ENCODE results near the gene DHPS. TPM values are rescaled to one million over a fixed set of nuclear protein-coding genes. Genes with fewer than 3 reads are reported as not detected.

Gene DHPS
- total and polyA plus RNA-seq, 9 donors, result 63.7 to 147 (median 89.7) TPM

DNA sequence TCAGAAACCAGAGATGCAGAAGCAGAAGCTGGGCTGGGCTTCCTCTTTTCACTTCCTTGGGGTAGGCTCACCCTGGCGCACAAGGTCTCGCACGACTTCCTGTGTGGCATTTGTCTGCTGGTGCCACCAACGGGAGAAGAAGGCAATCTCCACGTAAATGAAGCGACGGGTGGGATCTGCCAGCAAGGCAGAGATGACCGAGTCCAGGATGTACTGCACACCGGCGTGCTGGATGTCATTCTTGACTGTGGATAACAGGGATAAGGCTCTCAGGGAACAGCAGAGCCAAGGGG, 16.5 kb downstream of the DHPS start:
- no peak for DNase-seq

DNA sequence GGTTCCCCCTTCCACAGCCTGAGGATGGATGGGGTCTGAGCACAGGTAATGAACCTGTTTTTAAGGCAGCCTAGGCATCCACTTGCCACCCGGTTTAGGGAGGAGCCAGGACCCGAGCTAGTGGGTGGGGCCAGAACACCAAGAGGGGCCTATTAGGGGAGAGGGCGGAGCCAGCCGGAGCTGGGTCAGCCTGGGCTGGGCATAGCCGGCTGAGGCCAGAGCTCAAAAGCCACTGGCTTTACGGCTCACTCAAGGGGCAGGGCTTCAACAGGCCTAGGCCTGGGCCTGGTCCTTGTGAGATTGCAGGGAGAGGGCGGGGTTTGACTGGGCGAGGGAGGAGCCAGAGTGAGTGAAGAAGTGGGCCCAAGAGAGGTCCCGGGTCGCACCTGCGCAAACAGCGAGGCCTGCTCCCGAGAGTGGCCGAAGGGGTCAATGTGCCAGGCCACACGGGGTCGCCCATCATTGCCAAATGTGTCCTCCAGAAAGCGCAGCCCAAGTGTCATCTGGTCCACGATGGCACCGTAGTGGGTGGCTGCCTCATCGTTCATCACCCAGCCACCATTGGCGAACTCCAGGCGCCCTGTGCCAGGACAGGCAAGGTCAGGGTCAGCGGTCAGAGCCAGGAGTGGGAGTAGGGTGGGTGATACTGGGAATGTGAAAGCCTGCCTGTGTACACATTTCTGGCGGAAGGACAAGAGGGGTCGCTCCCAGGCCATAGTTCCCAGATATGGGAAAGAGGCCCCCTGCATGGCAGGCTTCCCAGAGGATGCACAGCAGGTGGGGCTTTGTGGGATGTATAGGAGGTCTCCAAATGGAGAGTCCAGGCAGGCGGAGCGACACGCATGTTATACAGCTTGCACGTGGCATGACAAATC, 17.0 kb downstream of the DHPS start:
- peaks cover 6% of the 10 kb centered on the region for H3K4me1 ChIP-seq (ENCODE audit: insufficient read depth)
- WGBS, 3 donors, result 75 to 80% (median 79%) methylated on average over 29 of the region's 29 CpGs
- intact Hi-C loops (cut with DNase I), result loop anchor here in 1 of 4 donors (10.0 kb wide), 1 partner anchor 100 kb away; no protein-coding TSS in a partner anchor
- H3K4me3 ChIP-seq, result no peak overlapping the region
- TF ChIP-seq, protein P1, sequence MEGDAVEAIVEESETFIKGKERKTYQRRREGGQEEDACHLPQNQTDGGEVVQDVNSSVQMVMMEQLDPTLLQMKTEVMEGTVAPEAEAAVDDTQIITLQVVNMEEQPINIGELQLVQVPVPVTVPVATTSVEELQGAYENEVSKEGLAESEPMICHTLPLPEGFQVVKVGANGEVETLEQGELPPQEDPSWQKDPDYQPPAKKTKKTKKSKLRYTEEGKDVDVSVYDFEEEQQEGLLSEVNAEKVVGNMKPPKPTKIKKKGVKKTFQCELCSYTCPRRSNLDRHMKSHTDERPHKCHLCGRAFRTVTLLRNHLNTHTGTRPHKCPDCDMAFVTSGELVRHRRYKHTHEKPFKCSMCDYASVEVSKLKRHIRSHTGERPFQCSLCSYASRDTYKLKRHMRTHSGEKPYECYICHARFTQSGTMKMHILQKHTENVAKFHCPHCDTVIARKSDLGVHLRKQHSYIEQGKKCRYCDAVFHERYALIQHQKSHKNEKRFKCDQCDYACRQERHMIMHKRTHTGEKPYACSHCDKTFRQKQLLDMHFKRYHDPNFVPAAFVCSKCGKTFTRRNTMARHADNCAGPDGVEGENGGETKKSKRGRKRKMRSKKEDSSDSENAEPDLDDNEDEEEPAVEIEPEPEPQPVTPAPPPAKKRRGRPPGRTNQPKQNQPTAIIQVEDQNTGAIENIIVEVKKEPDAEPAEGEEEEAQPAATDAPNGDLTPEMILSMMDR (IDR thresholded peaks at IDR 0.05), result no peak
- no peak for TF ChIP-seq POLR2A (IDR thresholded peaks at IDR 0.05)
- TF ChIP-seq EP300 (IDR thresholded peaks at IDR 0.05), result no peak
- H3K9me3 ChIP-seq, result no peaks in the 10 kb centered on the region
- no peak overlapping the region for H3K27ac ChIP-seq
- no peak for DNase-seq
- no peaks in the 10 kb centered on the region for H3K27me3 ChIP-seq
- H3K36me3 ChIP-seq, result no peaks in the 10 kb centered on the region

More for the DNA sequence above, 16.5 kb downstream of the DHPS start:
- Histone ChIP-seq H3K27me3 (no peaks in the 10 kb centered on the region), H3K4me3 (no peak overlapping the region), H3K36me3 (no peaks in the 10 kb centered on the region), H3K27ac (no peak overlapping the region), H3K4me1 (ENCODE audit: insufficient read depth) (peaks cover 8% of the 10 kb centered on the region), H3K9me3 (no peaks in the 10 kb centered on the region)
- intact Hi-C loops (cut with DNase I), result loop anchor here in 1 of 4 donors (10.0 kb wide), 1 partner anchor 100 kb away; no protein-coding TSS in a partner anchor
- no peak for TF ChIP-seq POLR2A (IDR thresholded peaks at IDR 0.05)
- no peak for TF ChIP-seq EP300 (IDR thresholded peaks at IDR 0.05)
- TF ChIP-seq, protein P1 (IDR thresholded peaks at IDR 0.05), result no peak
- WGBS, 3 donors, result 87 to 92% (median 89%) methylated on average over 10 of the region's 10 CpGs

DNA sequence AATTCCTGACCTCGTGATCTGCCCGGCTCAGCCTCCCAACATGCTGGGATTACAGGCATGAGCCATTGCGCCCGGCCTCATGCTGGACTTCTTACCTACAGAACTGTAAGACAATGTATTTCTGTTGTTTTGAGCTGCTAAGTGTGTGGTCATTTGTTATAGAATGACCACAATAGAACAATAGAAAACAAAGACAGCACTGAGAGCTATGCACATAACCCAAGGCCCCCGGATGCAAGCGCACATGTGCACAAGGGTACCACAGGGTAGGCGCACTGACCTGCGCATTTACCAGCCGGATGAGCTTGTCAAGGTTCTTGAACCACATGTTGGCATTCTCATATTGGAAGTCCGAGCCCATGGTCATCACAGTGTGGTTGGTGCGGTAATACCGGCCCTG, 20.7 kb downstream of the DHPS start:
- H3K27ac ChIP-seq, result no peak overlapping the region
- H3K4me1 ChIP-seq (ENCODE audit: insufficient read depth), result peaks cover 3% of the 10 kb centered on the region
- WGBS, 3 donors, result 92 to 94% (median 94%) methylated on average over 12 of the region's 12 CpGs
- no peaks in the 10 kb centered on the region for H3K36me3 ChIP-seq
- no peak for DNase-seq
- no peak overlapping the region for H3K4me3 ChIP-seq
- intact Hi-C loops (cut with DNase I), result loop anchor here in 1 of 4 donors (10.0 kb wide), 1 partner anchor 96 kb away; no protein-coding TSS in a partner anchor
- TF ChIP-seq, protein P1 (IDR thresholded peaks at IDR 0.05), result no peak
- TF ChIP-seq POLR2A (IDR thresholded peaks at IDR 0.05) (no peak), EP300 (IDR thresholded peaks at IDR 0.05) (no peak)
- H3K27me3 ChIP-seq, result no peaks in the 10 kb centered on the region
- no peaks in the 10 kb centered on the region for H3K9me3 ChIP-seq

DNA sequence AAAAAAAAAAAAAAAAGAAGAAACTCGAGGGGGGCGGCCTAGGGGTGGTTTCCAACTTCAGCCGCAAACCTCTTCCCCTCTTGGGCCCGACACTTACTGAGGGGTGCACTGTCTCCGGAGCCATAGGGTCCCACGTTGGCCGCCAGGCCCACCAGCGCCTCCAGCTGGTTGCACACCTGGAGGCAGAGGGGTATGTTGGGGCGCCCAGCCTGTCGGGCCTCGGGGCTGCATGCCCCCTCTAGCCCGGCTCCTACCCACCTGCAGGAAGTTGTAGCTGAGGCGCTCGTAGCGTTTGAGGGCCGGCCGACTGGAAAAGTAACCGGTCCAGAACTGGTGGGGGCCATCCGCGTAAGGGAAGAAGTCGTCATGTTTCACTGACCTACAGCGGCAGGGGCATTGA, 23.7 kb downstream of the DHPS start:
- Histone ChIP-seq H3K4me3 (no peak overlapping the region), H3K4me1 (ENCODE audit: insufficient read depth) (no peaks in the 10 kb centered on the region), H3K9me3 (no peaks in the 10 kb centered on the region), H3K27ac (no peak overlapping the region), H3K27me3 (no peaks in the 10 kb centered on the region), H3K36me3 (no peaks in the 10 kb centered on the region)
- TF ChIP-seq, protein P1 (IDR thresholded peaks at IDR 0.05), result no peak
- TF ChIP-seq POLR2A (IDR thresholded peaks at IDR 0.05) (no peak), EP300 (IDR thresholded peaks at IDR 0.05) (no peak)
- intact Hi-C loops (cut with DNase I), result no loop called here
- 94 to 95% (median 94%) methylated on average over 21 to 22 of the region's 22 CpGs for WGBS, 3 donors
- DNase-seq, result no peak
